Transverse colon (tissue), 3 donors: ENCODE measurements around the gene RNF114.

Experiments
- CTCF ChIP-seq, 5 experiments: fragments of 200-600 bp in 3 of 5; fragments of 450-650 bp in 2 of 5; sonication (generic) in 3 of 5; IDR thresholded peaks; 1 replicate in 2 of 5; 2 replicates in 3 of 5; pipeline ENCODE4 v1.5.1; 2016 to 2017; ENCODE audit warnings: antibody characterized with exemption in 5 of 5, inconsistent platforms in 3 of 5, mild to moderate bottlenecking in 2 of 5, moderate library complexity in 1 of 5
- POLR2A ChIP-seq: fragments of 450-650 bp; IDR thresholded peaks from one replicate; pipeline ENCODE4 v1.6.1; 2016; ENCODE audit warnings: antibody characterized with exemption, mild to moderate bottlenecking, moderate library complexity

DNA sequence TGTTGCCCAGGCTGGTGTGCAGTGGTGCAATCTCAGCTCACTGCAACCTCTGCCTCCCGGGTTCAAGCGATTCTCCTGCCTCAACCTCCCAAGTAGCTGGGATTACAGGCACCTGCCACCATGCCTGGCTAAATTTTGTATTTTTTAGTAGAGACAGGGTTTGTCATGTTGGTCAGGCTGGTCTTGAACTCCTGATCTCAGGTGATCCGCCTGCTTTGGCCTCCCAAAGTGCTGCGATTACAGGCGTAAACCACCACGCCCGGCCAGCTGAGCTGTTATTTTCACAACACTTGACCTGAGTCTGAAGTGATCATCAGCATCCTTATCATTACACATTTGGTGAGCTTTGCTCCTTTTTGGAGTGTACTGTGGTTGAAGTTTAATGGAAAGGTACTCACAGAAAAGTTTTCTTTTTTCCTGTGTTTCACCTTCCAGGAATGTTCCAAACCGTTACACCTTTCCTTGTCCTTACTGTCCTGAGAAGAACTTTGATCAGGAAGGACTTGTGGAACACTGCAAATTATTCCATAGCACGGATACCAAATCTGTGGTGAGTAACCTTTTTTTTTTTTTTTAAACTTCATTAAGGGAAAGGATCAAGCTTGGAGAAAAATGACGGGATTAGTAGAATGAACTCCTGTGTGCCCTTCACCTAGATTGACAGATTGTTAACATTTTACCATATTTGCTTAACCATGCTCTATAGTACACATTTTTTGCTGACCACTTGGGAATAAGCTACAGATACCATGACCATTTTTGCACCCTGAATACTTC is 9.7 kb downstream of the RNF114 start:
- no peak for TF ChIP-seq CTCF (IDR thresholded peaks at IDR 0.05)
- TF ChIP-seq POLR2A = no peak
